BJ (cell line): ENCODE measurements around the gene RCAN2. TPM values are rescaled to one million over a fixed set of nuclear protein-coding genes. Genes with fewer than 3 reads are reported as not detected.
A peak's percentile ranks its signal among the peaks of the same experiment; 100 is the strongest.

Experiments
- CTCF ChIA-PET: fragments of 350-600 bp; formaldehyde crosslinking; extraction: SDS; loops from one replicate; lab custom pipeline; 2021; ENCODE audit warnings: antibody characterized with exemption, inconsistent platforms; lab: Yijun Ruan, JAX
- POLR2A ChIA-PET: fragments of 300-600 bp; sonication (Branson Sonifier 250); formaldehyde crosslinking; extraction: SDS; loops from one replicate; lab custom pipeline; 2021; ENCODE audit warnings: antibody characterized with exemption; lab: Charles Lee
- DNase-seq: peaks from one replicate; pipeline ENCODE4 v3.0.0-alpha.2; 2011; ENCODE audit warnings: low read depth
- H3K27me3 ChIP-seq: 2 replicates; pipeline ENCODE4 v1.6.0; 2011; ENCODE audit warnings: low read length; ENCODE audit not compliant: control insufficient read depth, insufficient read depth
- H3K36me3 ChIP-seq: 2 replicates; pipeline ENCODE4 v1.5.1; 2011; ENCODE audit warnings: low read length; ENCODE audit not compliant: control insufficient read depth, insufficient read depth
- H3K4me3 ChIP-seq: 2 replicates; pipeline ENCODE4 v1.5.1; 2011; ENCODE audit warnings: low read depth, mild to moderate bottlenecking, control low read depth, low read length
- CTCF ChIP-seq: IDR thresholded peaks from 2 replicates; pipeline ENCODE4 v1.5.1; 2011; ENCODE audit warnings: low read depth, mild to moderate bottlenecking, control low read depth, inconsistent platforms, low read length, moderate library complexity; ENCODE audit not compliant: insufficient read depth
- polyA plus RNA-seq: library from polyadenylated mRNA; depleted of rRNA; stranded (reverse); fragments of >200 nt; gene quantifications from 2 replicates; pipeline ENCODE4 v1.2.3, GENCODE V29; 2011

The RCAN2 gene
- polyA plus RNA-seq, 1 experiment, result 5.9 TPM

GRCh38 chr6:46269447-46270229, 221.6 kb downstream of the RCAN2 start:
- ChIA-PET POLR2A (no interaction called here), CTCF (interaction anchor here (1.0 kb wide), 1 partner anchor 50 kb away, joined by 3 read pairs; no protein-coding TSS in a partner anchor)
- DNase-seq, result no peak
- Histone ChIP-seq H3K27me3 (no peaks in the 10 kb centered on the region), H3K36me3 (no peaks in the 10 kb centered on the region), H3K4me3 (no peak overlapping the region)
- TF ChIP-seq CTCF, result no peak

GRCh38 chr6:46267515-46267914, 223.7 kb downstream of the RCAN2 start:
- no peak for DNase-seq
- no peak for TF ChIP-seq CTCF
- H3K36me3 ChIP-seq, result no peaks in the 10 kb centered on the region
- CTCF ChIA-PET, result no interaction called here
- no peak overlapping the region for H3K4me3 ChIP-seq
- H3K27me3 ChIP-seq, result no peaks in the 10 kb centered on the region
- POLR2A ChIA-PET, result no interaction called here

- no peak overlapping the region for H3K4me3 ChIP-seq
- no peak for TF ChIP-seq CTCF
- H3K36me3 ChIP-seq, result no peaks in the 10 kb centered on the region
- ChIA-PET CTCF (interaction anchor here (0.9 to 2.0 kb wide), 3 partner anchors 11 to 145 kb away, joined by 4 to 5 read pairs (median 5); no protein-coding TSS in a partner anchor), POLR2A (interaction anchor here (0.6 kb wide), 1 partner anchor 55 kb away, joined by 4 read pairs; no protein-coding TSS in a partner anchor)
- no peaks in the 10 kb centered on the region; the same call in 1 of the 2 replicates for H3K27me3 ChIP-seq
- no peak for DNase-seq
Measured at GRCh38 chr6:46265373-46265772, 225.9 kb downstream of the RCAN2 start.

- Histone ChIP-seq H3K27me3 (no peaks in the 10 kb centered on the region; the same call in 1 of the 2 replicates), H3K36me3 (no peaks in the 10 kb centered on the region), H3K4me3 (no peak overlapping the region)
- CTCF ChIA-PET, result interaction anchor here (0.6 to 1.1 kb wide), 4 partner anchors 12 to 197 kb away, joined by 3 to 4 read pairs (median 3); no protein-coding TSS in a partner anchor
- POLR2A ChIA-PET, result no interaction called here
- no peak for TF ChIP-seq CTCF
- peak; percentile 96 for DNase-seq
Measured at GRCh38 chr6:46263707-46264086, 227.6 kb downstream of the RCAN2 start.

- ChIA-PET POLR2A (interaction anchor here (1.3 kb wide), 1 partner anchor 8 kb away, joined by 3 read pairs; no protein-coding TSS in a partner anchor), CTCF (interaction anchor here (0.6 to 0.9 kb wide), 3 partner anchors 12 to 198 kb away, joined by 3 to 4 read pairs (median 3); no protein-coding TSS in a partner anchor)
- H3K4me3 ChIP-seq, result no peak overlapping the region
- TF ChIP-seq CTCF, result no peak
- H3K27me3 ChIP-seq, result no peaks in the 10 kb centered on the region; the same call in 1 of the 2 replicates
- no peak for DNase-seq
- no peaks in the 10 kb centered on the region for H3K36me3 ChIP-seq
Measured at GRCh38 chr6:46262928-46263706, 228.1 kb downstream of the RCAN2 start.
